Aorta (tissue), 5 donors: Measurements from ENCODE around the gene RIPOR1. TPM values are rescaled to one million over a fixed set of nuclear protein-coding genes. Genes with fewer than 3 reads are reported as not detected.
A peak's percentile ranks its signal among the peaks of the same experiment; 100 is the strongest.

Experiments
- ATAC-seq: fragments of 200-7000 bp; cut with Tn5 transposase; one replicate; pipeline ENCODE4 v1.9.1; 2022; ENCODE audit warnings: moderate library complexity; ENCODE audit not compliant: low FRiP score
- DNase-seq, 2 donors: peaks; one replicate each; pipeline ENCODE4 v3.0.0-alpha.2; 2020
- H3K27ac ChIP-seq, 2 donors: one replicate each; pipeline ENCODE4 v1.5.1; 2013; ENCODE audit warnings: low read length in 2 of 2, mild to moderate bottlenecking in 2 of 2, moderate library complexity in 2 of 2, control low read depth in 1 of 2, inconsistent platforms in 1 of 2, low read depth in 1 of 2
- H3K27me3 ChIP-seq, 2 donors: one replicate each; pipeline ENCODE4 v1.6.1; 2013; ENCODE audit warnings: control low read depth in 1 of 2, low read length in 1 of 2, mild to moderate bottlenecking in 1 of 2, moderate library complexity in 1 of 2; ENCODE audit not compliant: insufficient read depth in 2 of 2, control insufficient read depth in 1 of 2
- H3K36me3 ChIP-seq, 2 donors: one replicate each; pipeline ENCODE4 v1.6.1; 2013; ENCODE audit warnings: control low read depth in 1 of 2, low read length in 1 of 2, mild to moderate bottlenecking in 1 of 2; ENCODE audit not compliant: insufficient read depth in 2 of 2, control insufficient read depth in 1 of 2
- H3K4me1 ChIP-seq, 2 donors: one replicate each; pipeline ENCODE4 v1.6.1; 2013; ENCODE audit warnings: low read length in 2 of 2, control low read depth in 1 of 2, mild to moderate bottlenecking in 1 of 2, moderate library complexity in 1 of 2; ENCODE audit not compliant: insufficient read depth in 2 of 2, control insufficient read depth in 1 of 2
- H3K4me3 ChIP-seq, 2 donors: one replicate each; pipeline ENCODE4 v1.5.1; 2013; ENCODE audit warnings: low read length in 2 of 2, control low read depth in 1 of 2, mild to moderate bottlenecking in 1 of 2
- H3K9me3 ChIP-seq: one replicate; pipeline ENCODE4 v1.6.1; 2013; ENCODE audit warnings: mild to moderate bottlenecking, low read length; ENCODE audit not compliant: control insufficient read depth
- WGBS, 2 donors: extraction: QIAGEN DNeasy Blood & Tissue Kit; methylation state at CpG; one replicate each; pipeline ENCODE4 v1.1.7; 2013; 5-methylcytosine and 5-hydroxymethylcytosine counted together
- intact Hi-C, 2 donors: fragments of 100-400 bp; cut with DNase I; formaldehyde crosslinking; loops; one replicate each; pipeline versions ENCODE4 v1.14.2 to v1.15.0; 2022
- polyA plus RNA-seq, 2 donors: library from polyadenylated mRNA; stranded (reverse); fragments of 200-250 nt; gene quantifications; one replicate each; pipeline ENCODE4 v1.2.3, GENCODE V29; 2013
- total RNA-seq, 2 donors: library from RNA; stranded (reverse); fragmentation: NEBNext Ultra II Directional; extraction: Animal tissue kit (Norgen Biotek cat#: 25700); gene quantifications; one replicate each; pipeline ENCODE4 v1.2.1, GENCODE V29; 2021
- donor health status: healthy with polysubstance abuse.
- donor health status: Bipolar disorder and iron deficiency.
- donor health status: DM: no; HTN: no; CAD: no.
- donor health status: DM: no; HTN: no; CAD: no.
- donor health status: DM: yes; HTN: yes; CAD: no.

Gene RIPOR1
- total and polyA plus RNA-seq, 4 donors: 22.7 to 120 (median 85.5) TPM

DNA sequence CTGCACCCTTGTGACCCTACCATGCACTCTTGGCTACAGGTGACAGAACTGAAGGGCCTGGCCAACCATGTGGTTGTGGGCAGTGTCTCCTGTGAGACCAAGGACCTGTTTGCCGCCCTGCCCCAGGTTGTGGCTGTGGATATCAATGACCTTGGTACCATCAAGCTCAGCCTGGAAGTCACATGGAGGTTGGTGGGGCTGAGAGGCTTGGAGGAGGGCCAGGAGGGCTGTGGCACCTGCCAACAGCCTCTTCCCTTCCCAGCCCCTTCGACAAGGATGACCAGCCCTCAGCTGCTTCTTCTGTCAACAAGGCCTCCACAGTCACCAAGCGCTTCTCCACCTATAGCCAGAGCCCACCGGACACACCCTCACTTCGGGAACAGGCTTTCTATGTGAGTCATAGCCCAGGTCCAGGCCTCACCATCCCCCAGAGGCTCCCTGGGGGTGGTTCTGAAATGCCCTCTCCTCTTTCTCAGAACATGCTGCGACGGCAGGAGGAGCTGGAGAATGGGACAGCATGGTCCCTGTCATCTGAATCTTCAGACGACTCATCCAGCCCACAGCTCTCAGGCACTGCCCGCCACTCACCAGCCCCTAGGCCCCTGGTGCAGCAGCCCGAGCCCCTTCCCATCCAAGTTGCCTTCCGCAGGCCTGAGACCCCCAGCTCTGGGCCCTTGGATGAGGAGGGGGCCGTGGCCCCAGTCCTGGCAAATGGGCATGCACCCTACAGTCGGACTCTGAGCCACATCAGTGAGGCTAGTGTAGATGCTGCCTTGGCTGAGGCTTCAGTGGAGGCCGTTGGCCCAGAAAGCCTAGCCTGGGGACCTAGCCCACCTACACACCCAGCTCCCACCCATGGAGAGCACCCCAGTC lies 13.0 kb downstream of the RIPOR1 start:
- H3K36me3 ChIP-seq: peaks cover 0 to 2% of the 10 kb centered on the region in 2 donors
- no peak overlapping the region for H3K27ac ChIP-seq
- no peaks in the 10 kb centered on the region for H3K9me3 ChIP-seq
- intact Hi-C loops: no loop called here
- WGBS, 2 donors: 75 to 83% methylated on average over 14 of the region's 14 CpGs
- no peaks in the 10 kb centered on the region for H3K27me3 ChIP-seq
- no peak for ATAC-seq
- no peak overlapping the region for H3K4me3 ChIP-seq
- DNase-seq: no peak
- H3K4me1 ChIP-seq: no peaks in the 10 kb centered on the region

DNA sequence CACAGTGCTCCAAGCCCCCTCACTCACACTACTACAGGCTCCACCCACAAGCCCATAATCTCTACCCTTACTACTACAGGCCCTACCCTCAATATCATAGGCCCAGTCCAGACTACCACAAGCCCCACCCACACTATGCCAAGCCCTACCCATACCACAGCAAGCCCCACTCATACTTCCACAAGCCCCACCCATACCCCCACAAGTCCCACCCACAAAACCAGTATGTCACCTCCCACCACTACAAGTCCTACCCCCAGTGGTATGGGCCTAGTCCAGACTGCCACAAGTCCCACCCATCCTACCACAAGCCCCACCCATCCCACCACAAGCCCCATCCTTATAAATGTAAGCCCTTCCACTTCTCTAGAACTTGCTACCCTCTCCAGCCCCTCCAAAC lies 13.8 kb downstream of the RIPOR1 start:
- DNase-seq: peak in 1 of 2 donors; percentile 75
- intact Hi-C loops: no loop called here
- H3K4me1 ChIP-seq: no peaks in the 10 kb centered on the region
- H3K27me3 ChIP-seq: no peaks in the 10 kb centered on the region
- no peak for ATAC-seq
- no peaks in the 10 kb centered on the region for H3K9me3 ChIP-seq
- H3K36me3 ChIP-seq: peaks cover 0 to 2% of the 10 kb centered on the region in 2 donors
- H3K27ac ChIP-seq: no peak overlapping the region
- H3K4me3 ChIP-seq: no peak overlapping the region

DNA sequence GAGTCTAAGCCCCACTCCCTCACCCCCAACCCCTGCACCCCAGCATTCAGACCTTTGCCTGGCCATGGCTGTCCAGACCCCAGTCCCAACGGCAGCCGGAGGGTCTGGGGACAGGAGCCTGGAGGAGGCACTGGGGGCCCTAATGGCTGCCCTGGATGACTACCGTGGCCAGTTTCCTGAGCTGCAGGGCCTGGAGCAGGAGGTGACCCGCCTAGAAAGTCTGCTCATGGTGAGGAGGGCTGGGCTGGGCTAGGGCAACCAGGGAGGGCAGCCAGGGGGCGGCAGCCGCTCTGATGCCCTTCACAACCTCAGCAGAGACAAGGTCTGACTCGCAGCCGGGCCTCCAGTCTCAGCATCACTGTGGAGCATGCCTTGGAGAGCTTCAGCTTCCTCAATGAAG lies 14.4 kb downstream of the RIPOR1 start:
- H3K27me3 ChIP-seq: no peaks in the 10 kb centered on the region
- intact Hi-C loops: no loop called here
- no peaks in the 10 kb centered on the region for H3K4me1 ChIP-seq
- peaks cover 0 to 2% of the 10 kb centered on the region in 2 donors for H3K36me3 ChIP-seq
- no peak for ATAC-seq
- no peak overlapping the region for H3K4me3 ChIP-seq
- 89 to 90% methylated on average over 8 of the region's 8 CpGs for WGBS, 2 donors
- no peaks in the 10 kb centered on the region for H3K9me3 ChIP-seq
- DNase-seq: no peak
- no peak overlapping the region for H3K27ac ChIP-seq

DNA sequence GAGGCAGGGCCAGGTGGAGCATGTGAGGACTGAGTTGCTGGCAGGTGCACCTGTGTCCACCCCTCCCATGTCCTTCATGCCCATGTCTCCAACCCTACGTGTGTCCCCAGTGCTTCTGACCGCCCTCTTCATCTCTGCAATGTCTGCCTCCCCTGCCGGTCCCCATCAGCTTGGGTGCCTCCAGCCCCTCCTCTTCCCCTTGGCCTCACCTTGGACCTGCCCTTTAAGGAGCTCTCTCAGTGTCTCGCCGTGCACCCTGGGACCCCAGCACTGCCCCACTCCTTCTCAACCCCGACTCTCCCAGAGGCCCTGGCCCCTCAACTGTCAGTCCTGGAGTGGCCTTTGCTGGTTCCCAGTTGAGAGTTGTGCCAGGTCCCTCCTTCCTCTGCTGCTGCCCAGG lies 15.0 kb downstream of the RIPOR1 start:
- no peaks in the 10 kb centered on the region for H3K9me3 ChIP-seq
- ATAC-seq (no peak), DNase-seq (no peak)
- H3K36me3 ChIP-seq: peaks cover 0 to 2% of the 10 kb centered on the region in 2 donors
- H3K4me1 ChIP-seq: no peaks in the 10 kb centered on the region
- no peak overlapping the region for H3K27ac ChIP-seq
- H3K27me3 ChIP-seq: no peaks in the 10 kb centered on the region
- intact Hi-C loops: no loop called here
- H3K4me3 ChIP-seq: no peak overlapping the region
- WGBS, 2 donors: 77 to 78% methylated on average over 4 to 6 of the region's 6 CpGs

DNA sequence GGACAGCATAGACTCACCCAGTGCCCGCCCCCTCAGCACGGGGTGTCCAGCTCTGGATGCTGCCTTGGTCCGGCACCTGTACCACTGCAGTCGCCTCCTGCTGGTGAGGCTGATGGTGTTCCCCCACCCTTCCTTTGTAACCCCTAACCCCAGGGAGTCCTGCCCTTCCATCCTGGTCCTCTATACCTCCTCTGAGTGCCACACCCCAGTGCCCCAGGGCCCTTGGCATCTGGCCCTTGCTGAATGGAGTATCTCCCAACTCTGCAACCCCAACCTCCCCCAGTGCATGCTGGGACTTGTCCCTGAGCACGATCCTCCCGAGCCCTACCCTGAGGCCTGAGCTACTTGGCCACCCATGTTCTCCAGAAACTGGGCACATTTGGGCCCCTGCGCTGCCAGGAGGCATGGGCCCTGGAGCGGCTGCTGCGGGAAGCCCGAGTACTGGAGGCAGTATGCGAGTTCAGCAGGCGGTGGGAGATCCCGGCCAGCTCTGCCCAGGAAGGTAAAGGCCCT lies 15.8 kb downstream of the RIPOR1 start:
- H3K9me3 ChIP-seq: no peaks in the 10 kb centered on the region
- H3K4me3 ChIP-seq: no peak overlapping the region
- ATAC-seq: no peak
- peak in 1 of 2 donors; percentile 37 for DNase-seq
- H3K4me1 ChIP-seq: no peaks in the 10 kb centered on the region
- 76 to 80% methylated on average over 13 of the region's 13 CpGs for WGBS, 2 donors
- H3K36me3 ChIP-seq: peaks cover 0 to 2% of the 10 kb centered on the region in 2 donors
- H3K27me3 ChIP-seq: no peaks in the 10 kb centered on the region
- no peak overlapping the region for H3K27ac ChIP-seq
- intact Hi-C loops: no loop called here

DNA sequence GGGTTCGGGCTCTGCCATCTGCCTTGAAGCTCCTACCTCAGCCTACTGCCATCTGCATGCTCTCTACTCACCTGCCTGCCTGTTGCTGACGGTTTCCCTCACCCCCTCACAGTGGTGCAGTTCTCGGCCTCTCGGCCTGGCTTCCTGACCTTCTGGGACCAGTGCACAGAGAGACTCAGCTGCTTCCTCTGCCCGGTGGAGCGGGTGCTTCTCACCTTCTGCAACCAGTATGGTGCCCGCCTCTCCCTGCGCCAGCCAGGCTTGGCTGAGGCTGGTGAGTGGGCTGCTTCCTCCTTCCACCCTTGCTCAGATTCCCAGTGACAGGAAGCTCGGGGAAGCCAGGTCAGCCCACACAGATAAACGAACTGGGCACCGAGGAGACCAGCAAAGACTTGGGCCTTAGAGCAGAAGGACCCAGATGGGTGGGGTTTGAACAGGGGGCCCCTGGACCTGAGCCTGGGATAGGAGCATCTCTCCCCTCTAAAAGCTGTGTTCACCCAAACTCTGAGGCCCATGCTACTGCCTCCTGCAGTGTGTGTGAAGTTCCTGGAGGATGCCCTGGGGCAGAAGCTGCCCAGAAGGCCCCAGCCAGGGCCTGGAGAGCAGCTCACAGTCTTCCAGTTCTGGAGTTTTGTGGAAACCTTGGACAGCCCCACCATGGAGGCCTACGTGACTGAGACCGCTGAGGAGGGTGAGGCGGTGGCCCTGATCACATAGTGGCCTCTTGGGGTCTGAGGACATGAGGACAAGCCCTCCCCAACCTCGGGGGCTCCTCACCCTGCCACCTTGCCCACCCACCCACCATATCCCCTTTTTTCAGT lies 16.4 kb downstream of the RIPOR1 start:
- Histone ChIP-seq H3K9me3 (no peaks in the 10 kb centered on the region), H3K4me1 (no peaks in the 10 kb centered on the region), H3K4me3 (no peak overlapping the region), H3K27ac (no peak overlapping the region), H3K27me3 (no peaks in the 10 kb centered on the region), H3K36me3 (peaks cover 0 to 2% of the 10 kb centered on the region in 2 donors)
- DNase-seq (peak in 1 of 2 donors; percentile 69), ATAC-seq (no peak)
- intact Hi-C loops: loop anchor here in 1 of 2 donors (5.0 kb wide), 1 partner anchor 122 kb away; the partner anchor contains the start of genes C16orf86 and ENKD1
- 73% methylated on average over 15 of the region's 15 CpGs for WGBS, 2 donors

DNA sequence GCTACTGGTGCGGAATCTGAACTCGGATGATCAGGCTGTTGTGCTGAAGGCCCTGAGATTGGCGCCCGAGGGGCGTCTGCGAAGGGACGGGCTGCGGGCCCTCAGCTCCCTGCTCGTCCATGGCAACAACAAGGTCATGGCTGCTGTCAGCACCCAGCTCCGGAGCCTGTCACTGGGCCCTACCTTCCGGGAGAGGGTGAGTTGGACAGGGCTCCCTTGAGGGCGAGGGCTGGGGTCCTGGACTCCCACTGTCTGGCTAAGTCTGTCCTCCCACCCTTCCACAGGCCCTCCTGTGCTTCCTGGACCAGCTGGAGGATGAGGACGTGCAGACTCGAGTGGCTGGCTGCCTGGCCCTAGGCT lies 17.0 kb downstream of the RIPOR1 start:
- intact Hi-C loops: loop anchor here in 1 of 2 donors (5.0 kb wide), 1 partner anchor 122 kb away; the partner anchor contains the start of genes C16orf86 and ENKD1
- 86 to 88% methylated on average over 14 of the region's 14 CpGs for WGBS, 2 donors
- H3K9me3 ChIP-seq: no peaks in the 10 kb centered on the region
- ATAC-seq (no peak), DNase-seq (peak in 1 of 2 donors; percentile 66)
- no peak overlapping the region for H3K27ac ChIP-seq
- peaks cover 0 to 2% of the 10 kb centered on the region in 2 donors for H3K36me3 ChIP-seq
- no peaks in the 10 kb centered on the region for H3K27me3 ChIP-seq
- H3K4me1 ChIP-seq: no peaks in the 10 kb centered on the region
- no peak overlapping the region for H3K4me3 ChIP-seq

DNA sequence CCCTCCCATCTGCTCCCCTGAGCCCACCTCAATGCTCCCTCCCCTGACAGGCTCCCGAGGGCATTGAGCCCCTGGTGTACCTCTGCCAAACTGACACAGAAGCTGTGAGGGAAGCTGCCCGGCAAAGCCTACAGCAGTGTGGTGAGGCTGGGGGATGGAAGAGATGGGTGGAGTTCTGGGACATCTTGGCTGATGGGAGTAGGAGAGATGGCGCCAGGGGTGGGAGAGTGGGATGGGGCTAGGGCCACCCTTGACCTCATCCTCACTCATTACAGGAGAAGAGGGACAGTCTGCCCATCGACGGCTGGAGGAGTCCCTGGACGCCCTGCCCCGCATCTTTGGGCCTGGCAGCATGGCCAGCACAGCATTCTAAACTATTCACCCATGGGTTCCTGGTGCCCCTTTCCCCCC lies 17.5 kb downstream of the RIPOR1 start:
- no peak for ATAC-seq
- Histone ChIP-seq H3K27ac (no peak overlapping the region), H3K4me1 (no peaks in the 10 kb centered on the region), H3K36me3 (peaks cover 0 to 2% of the 10 kb centered on the region in 2 donors), H3K9me3 (no peaks in the 10 kb centered on the region), H3K27me3 (no peaks in the 10 kb centered on the region), H3K4me3 (no peak overlapping the region)
- 64 to 75% methylated on average over 3 to 7 of the region's 7 CpGs for WGBS, 2 donors
- no peak for DNase-seq
- intact Hi-C loops: loop anchor here in 1 of 2 donors (5.0 kb wide), 1 partner anchor 121 kb away; the partner anchor contains the start of genes C16orf86 and ENKD1
